Memory B cell (primary cell): ENCODE results near the gene XPNPEP2.

Experiments
- ATAC-seq: fragments of 150-1000 bp; cut with Tn5 transposase; 2 replicates; pipeline ENCODE4 v1.10.0; 2021; ENCODE audit warnings: low read depth, mild to moderate bottlenecking, moderate library complexity
- DNase-seq, 2 donors: peaks; one replicate each; pipeline ENCODE4 v3.0.0; 2022; ENCODE audit warnings: low spot score in 2 of 2
- H3K27ac Mint-ChIP-seq: one replicate; pipeline ENCODE4 v1.8.0; 2022; ENCODE audit warnings: mild to moderate bottlenecking, moderate library complexity, mixed read lengths
- H3K27me3 Mint-ChIP-seq: one replicate; pipeline ENCODE4 v1.8.0; 2022; ENCODE audit warnings: mixed read lengths
- H3K36me3 Mint-ChIP-seq: one replicate; pipeline ENCODE4 v1.8.0; 2022; ENCODE audit warnings: mild to moderate bottlenecking, mixed read lengths
- H3K4me1 Mint-ChIP-seq: one replicate; pipeline ENCODE4 v1.8.0; 2022; ENCODE audit warnings: mixed read lengths
- H3K4me3 Mint-ChIP-seq: one replicate; pipeline ENCODE4 v1.8.0; 2022; ENCODE audit warnings: mild to moderate bottlenecking, moderate library complexity, mixed read lengths
- H3K9me3 Mint-ChIP-seq: one replicate; pipeline ENCODE4 v1.8.0; 2022; ENCODE audit warnings: mixed read lengths

Gene XPNPEP2

GRCh38 chrX:129738466-129739308 is at the start of gene XPNPEP2:
Gene XPNPEP2 (plus strand): TSS chrX:129738979. CDS start chrX:129739214, 235 bp downstream.
- Mint-ChIP-seq H3K36me3 (no peaks in the 10 kb centered on the region), H3K9me3 (no peaks in the 10 kb centered on the region), H3K4me1 (peaks cover 13% of the 10 kb centered on the region), H3K27me3 (no peaks in the 10 kb centered on the region), H3K4me3 (no peak within 1 kb of the TSS), H3K27ac (peak within 1 kb of the TSS; percentile 82)
- no peak for ATAC-seq
- no peak for DNase-seq

- DNase-seq (no peak), ATAC-seq (no peak)
- Mint-ChIP-seq H3K27me3 (no peaks in the 10 kb centered on the region), H3K9me3 (no peaks in the 10 kb centered on the region), H3K27ac (no peak overlapping the region), H3K36me3 (no peaks in the 10 kb centered on the region), H3K4me1 (no peaks in the 10 kb centered on the region), H3K4me3 (no peak overlapping the region)
Measured at GRCh38 chrX:129689796-129690195, 49.0 kb upstream of the XPNPEP2 start.

DNA sequence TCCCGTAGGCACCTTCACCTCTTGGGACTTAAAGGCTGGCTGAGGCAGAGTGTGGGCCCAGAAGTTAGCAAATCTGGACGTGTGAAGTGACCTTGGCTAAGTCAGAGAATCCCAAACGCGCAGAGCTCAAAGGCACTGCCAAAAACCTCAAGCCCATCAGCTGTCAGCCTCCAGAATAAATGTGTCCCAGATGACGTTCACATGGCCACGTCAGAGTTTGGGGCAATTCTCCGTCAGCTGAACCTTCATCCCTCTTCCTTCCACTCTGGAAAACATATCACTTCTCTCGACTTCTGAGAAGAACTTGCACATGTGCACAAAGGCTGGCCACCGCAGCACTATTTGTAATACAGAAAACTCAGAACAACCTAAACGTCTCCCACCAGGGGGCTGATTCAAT is 48.3 kb upstream of the XPNPEP2 start:
- Mint-ChIP-seq H3K4me3 (no peak overlapping the region), H3K27ac (no peak overlapping the region), H3K27me3 (no peaks in the 10 kb centered on the region), H3K4me1 (no peaks in the 10 kb centered on the region), H3K9me3 (no peaks in the 10 kb centered on the region), H3K36me3 (no peaks in the 10 kb centered on the region)
- DNase-seq (no peak), ATAC-seq (no peak)

DNA sequence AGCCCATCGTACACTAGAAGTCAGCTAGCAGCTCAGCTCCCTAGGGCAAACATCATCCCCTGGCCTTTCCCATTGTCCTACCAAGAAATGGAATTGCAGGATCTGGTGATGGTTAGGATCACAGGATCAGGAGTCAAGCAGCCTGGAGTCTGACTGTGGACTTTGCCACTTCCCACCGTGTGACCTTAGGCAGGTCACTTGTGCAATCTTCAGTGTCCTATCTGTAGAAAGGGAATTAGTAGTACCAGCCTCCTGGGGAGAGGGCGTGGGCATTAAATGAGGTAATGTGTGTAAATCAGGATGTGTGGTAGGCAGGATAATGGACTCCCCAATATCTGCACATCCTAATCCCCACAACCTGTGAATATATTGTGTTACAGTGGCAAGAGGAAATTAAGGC is 45.4 kb upstream of the XPNPEP2 start:
- no peak overlapping the region for H3K4me3 Mint-ChIP-seq
- no peak for DNase-seq
- ATAC-seq = no peak
- H3K27ac Mint-ChIP-seq = no peak overlapping the region
- no peaks in the 10 kb centered on the region for H3K4me1 Mint-ChIP-seq
- no peaks in the 10 kb centered on the region for H3K9me3 Mint-ChIP-seq
- H3K27me3 Mint-ChIP-seq = no peaks in the 10 kb centered on the region
- H3K36me3 Mint-ChIP-seq = no peaks in the 10 kb centered on the region

GRCh38 chrX:129694805-129695204 is 44.0 kb upstream of the XPNPEP2 start:
- no peaks in the 10 kb centered on the region for H3K27me3 Mint-ChIP-seq
- H3K27ac Mint-ChIP-seq = no peak overlapping the region
- H3K4me1 Mint-ChIP-seq = no peaks in the 10 kb centered on the region
- DNase-seq (no peak), ATAC-seq (no peak)
- H3K4me3 Mint-ChIP-seq = no peak overlapping the region
- no peaks in the 10 kb centered on the region for H3K9me3 Mint-ChIP-seq
- no peaks in the 10 kb centered on the region for H3K36me3 Mint-ChIP-seq

- Mint-ChIP-seq H3K27me3 (no peaks in the 10 kb centered on the region), H3K4me3 (no peak overlapping the region), H3K27ac (no peak overlapping the region), H3K36me3 (no peaks in the 10 kb centered on the region), H3K4me1 (no peaks in the 10 kb centered on the region), H3K9me3 (no peaks in the 10 kb centered on the region)
- DNase-seq = no peak
- ATAC-seq = no peak
Measured at GRCh38 chrX:129695535-129695934, 43.2 kb upstream of the XPNPEP2 start.

- Mint-ChIP-seq H3K9me3 (no peaks in the 10 kb centered on the region), H3K27me3 (no peaks in the 10 kb centered on the region), H3K36me3 (no peaks in the 10 kb centered on the region), H3K4me1 (no peaks in the 10 kb centered on the region), H3K27ac (no peak overlapping the region), H3K4me3 (no peak overlapping the region)
- ATAC-seq (no peak), DNase-seq (no peak)
Measured at GRCh38 chrX:129695937-129696336, 42.8 kb upstream of the XPNPEP2 start.

DNA sequence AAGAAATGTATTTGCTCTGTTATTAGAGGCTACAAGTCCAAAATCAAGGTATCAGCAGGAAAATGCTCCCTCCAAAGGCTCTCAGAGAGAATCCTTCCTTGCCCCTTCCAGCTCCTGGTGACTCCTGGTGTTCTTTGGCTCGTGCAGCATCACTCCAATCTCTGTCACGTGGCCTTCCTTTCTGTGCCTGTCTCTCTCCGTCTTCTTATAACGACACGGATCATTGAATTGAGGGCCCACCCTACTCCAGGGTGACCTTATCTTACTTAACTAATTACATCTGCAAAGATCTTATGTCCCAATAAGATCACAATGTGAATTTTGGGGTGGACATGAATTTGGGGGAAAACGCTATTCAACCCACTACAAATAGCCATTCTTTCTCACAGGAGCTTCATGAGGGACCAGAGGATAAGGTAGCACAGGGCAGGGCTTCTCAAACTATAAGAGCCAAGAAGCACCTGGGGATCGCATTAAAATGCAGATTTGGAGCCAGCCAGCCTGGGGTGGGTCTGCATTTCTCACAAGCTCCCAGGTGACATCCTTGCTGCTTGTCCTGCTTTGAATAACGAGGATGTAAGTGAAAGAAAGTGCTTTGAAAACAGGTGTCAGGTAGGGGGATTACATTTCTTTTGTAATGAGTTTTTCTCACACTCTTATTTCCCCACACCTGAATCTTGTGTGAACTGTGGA is 42.2 kb upstream of the XPNPEP2 start:
- Mint-ChIP-seq H3K9me3 (no peaks in the 10 kb centered on the region), H3K27me3 (no peaks in the 10 kb centered on the region), H3K4me1 (no peaks in the 10 kb centered on the region), H3K36me3 (no peaks in the 10 kb centered on the region), H3K4me3 (no peak overlapping the region), H3K27ac (no peak overlapping the region)
- ATAC-seq = no peak
- no peak for DNase-seq

GRCh38 chrX:129697204-129697829 is 41.5 kb upstream of the XPNPEP2 start:
- H3K36me3 Mint-ChIP-seq = no peaks in the 10 kb centered on the region
- no peak overlapping the region for H3K27ac Mint-ChIP-seq
- no peaks in the 10 kb centered on the region for H3K9me3 Mint-ChIP-seq
- no peak for ATAC-seq
- DNase-seq = no peak
- no peak overlapping the region for H3K4me3 Mint-ChIP-seq
- peaks cover 2% of the 10 kb centered on the region for H3K4me1 Mint-ChIP-seq
- peaks cover 1% of the 10 kb centered on the region for H3K27me3 Mint-ChIP-seq

DNA sequence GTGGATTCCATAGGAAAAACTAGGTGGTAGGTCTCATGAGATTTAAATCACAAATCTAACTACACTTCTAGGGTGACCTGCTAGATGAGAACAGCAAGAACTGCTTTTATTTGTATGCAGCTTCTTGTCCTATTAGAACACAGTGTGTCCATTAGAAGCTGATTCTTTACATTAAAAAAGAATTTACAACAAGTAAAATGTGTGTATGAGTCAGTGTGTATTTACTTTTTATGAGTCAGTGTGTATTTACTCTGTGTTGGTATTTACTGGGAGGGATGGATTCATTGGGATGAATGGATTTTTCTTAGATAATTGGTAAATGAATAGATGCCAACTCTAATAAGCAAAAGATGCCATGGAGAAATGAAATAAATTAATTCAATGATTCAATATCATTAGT is 40.6 kb upstream of the XPNPEP2 start:
- Mint-ChIP-seq H3K4me1 (peaks cover 3% of the 10 kb centered on the region), H3K4me3 (no peak overlapping the region), H3K36me3 (no peaks in the 10 kb centered on the region), H3K27ac (no peak overlapping the region), H3K27me3 (peaks cover 1% of the 10 kb centered on the region), H3K9me3 (no peaks in the 10 kb centered on the region)
- no peak for ATAC-seq
- no peak for DNase-seq

- H3K36me3 Mint-ChIP-seq = no peaks in the 10 kb centered on the region
- H3K4me3 Mint-ChIP-seq = no peak overlapping the region
Measured at GRCh38 chrX:129700536-129700935, 38.2 kb upstream of the XPNPEP2 start.

GRCh38 chrX:129701624-129702069 is 37.1 kb upstream of the XPNPEP2 start:
- H3K9me3 Mint-ChIP-seq = no peaks in the 10 kb centered on the region
- H3K27me3 Mint-ChIP-seq = peaks cover 1% of the 10 kb centered on the region
- no peak overlapping the region for H3K27ac Mint-ChIP-seq
- no peaks in the 10 kb centered on the region for H3K36me3 Mint-ChIP-seq
- no peak overlapping the region for H3K4me3 Mint-ChIP-seq
- ATAC-seq = no peak
- DNase-seq = no peak
- peaks cover 3% of the 10 kb centered on the region for H3K4me1 Mint-ChIP-seq

More at GRCh38 chrX:129700536-129700935, 38.2 kb upstream of the XPNPEP2 start:
- H3K27ac Mint-ChIP-seq = no peak overlapping the region
- peaks cover 1% of the 10 kb centered on the region for H3K27me3 Mint-ChIP-seq
- no peaks in the 10 kb centered on the region for H3K9me3 Mint-ChIP-seq
- DNase-seq (no peak), ATAC-seq (no peak)
- peaks cover 3% of the 10 kb centered on the region for H3K4me1 Mint-ChIP-seq

GRCh38 chrX:129704491-129704890 is 34.3 kb upstream of the XPNPEP2 start:
- Mint-ChIP-seq H3K9me3 (no peaks in the 10 kb centered on the region), H3K27me3 (peaks cover 6% of the 10 kb centered on the region), H3K27ac (no peak overlapping the region), H3K36me3 (no peaks in the 10 kb centered on the region), H3K4me3 (no peak overlapping the region), H3K4me1 (peaks cover 3% of the 10 kb centered on the region)
- DNase-seq (no peak), ATAC-seq (no peak)

DNA sequence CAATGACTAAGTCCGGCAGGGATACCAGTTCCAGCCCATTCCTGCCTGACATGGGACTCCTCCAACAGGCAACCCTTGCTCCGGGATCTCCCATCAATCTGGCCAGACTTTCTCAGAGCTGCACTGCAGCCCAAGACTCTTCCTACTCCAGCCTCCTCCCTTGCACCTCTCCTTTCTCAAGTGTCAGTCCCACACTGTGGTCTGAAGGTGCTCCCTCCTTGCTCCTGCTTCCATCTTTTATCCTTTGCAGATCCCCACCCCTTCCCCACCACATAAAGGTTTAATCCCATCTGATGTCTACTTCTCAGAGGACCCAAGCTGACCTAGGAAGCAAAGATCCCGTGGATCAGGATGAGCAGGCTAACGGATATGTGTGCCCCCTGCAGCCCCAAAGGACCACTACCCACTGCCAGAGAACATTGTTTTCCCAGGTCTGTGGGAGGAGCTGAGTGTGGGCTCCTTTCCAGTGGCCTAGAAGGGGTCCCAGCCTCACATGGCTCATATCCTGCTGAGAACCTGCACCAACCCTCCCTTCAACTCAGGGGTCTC is 33.3 kb upstream of the XPNPEP2 start:
- DNase-seq (no peak), ATAC-seq (no peak)
- no peak overlapping the region for H3K4me3 Mint-ChIP-seq
- no peak overlapping the region for H3K27ac Mint-ChIP-seq
- no peaks in the 10 kb centered on the region for H3K9me3 Mint-ChIP-seq
- H3K36me3 Mint-ChIP-seq = no peaks in the 10 kb centered on the region
- H3K27me3 Mint-ChIP-seq = peaks cover 6% of the 10 kb centered on the region
- H3K4me1 Mint-ChIP-seq = peaks cover 3% of the 10 kb centered on the region
